GM12875 (cell line): ENCODE data around the gene KCTD12.

Experiments
- H3K4me3 ChIP-seq: one replicate; pipeline ENCODE4 v1.5.1; 2011; ENCODE audit warnings: low read depth, low read length, control low read depth
- CTCF ChIP-seq: IDR thresholded peaks from 2 replicates; pipeline ENCODE4 v1.5.1; 2011; ENCODE audit warnings: low read depth, mild to moderate bottlenecking, control low read depth, inconsistent platforms, low read length, moderate library complexity, borderline replicate concordance; ENCODE audit not compliant: insufficient read depth

Gene KCTD12

GRCh38 chr13:76846363-76846762 lies 39.8 kb downstream of the KCTD12 start:
- TF ChIP-seq CTCF: no peak
- H3K4me3 ChIP-seq: no peak overlapping the region

GRCh38 chr13:76845865-76846264 lies 40.3 kb downstream of the KCTD12 start:
- no peak overlapping the region for H3K4me3 ChIP-seq
- TF ChIP-seq CTCF: no peak

GRCh38 chr13:76845367-76845766 lies 40.8 kb downstream of the KCTD12 start:
- no peak overlapping the region for H3K4me3 ChIP-seq
- no peak for TF ChIP-seq CTCF

- no peak overlapping the region for H3K4me3 ChIP-seq
- no peak for TF ChIP-seq CTCF
Measured at GRCh38 chr13:76837801-76838200, 48.4 kb downstream of the KCTD12 start.

- H3K4me3 ChIP-seq: no peak overlapping the region
- TF ChIP-seq CTCF: no peak
Measured at GRCh38 chr13:76836311-76836710, 49.9 kb downstream of the KCTD12 start.

GRCh38 chr13:76833441-76833954 lies 52.7 kb downstream of the KCTD12 start:
- no peak overlapping the region for H3K4me3 ChIP-seq
- no peak for TF ChIP-seq CTCF

GRCh38 chr13:76832258-76832988 lies 53.8 kb downstream of the KCTD12 start:
- H3K4me3 ChIP-seq: no peak overlapping the region
- TF ChIP-seq CTCF: no peak
